WTC11 (cell line): ENCODE measurements around the gene EIF4B. TPM values are rescaled to one million over a fixed set of nuclear protein-coding genes. Genes with fewer than 3 reads are reported as not detected.

Source experiments
- ATAC-seq: fragments of 200-7000 bp; cut with Tn5 transposase; 2 replicates; pipeline ENCODE4 v1.10.0; 2021; ENCODE audit warnings: mild to moderate bottlenecking, moderate library complexity
- CTCF ChIA-PET: fragments of 300-600 bp; sonication (Branson Sonifier 250); formaldehyde crosslinking; loops from one replicate; lab custom pipeline; 2021; ENCODE audit warnings: antibody characterized with exemption; lab: Charles Lee
- POLR2A ChIA-PET: fragments of 350-600 bp; sonication (Branson Sonifier 250); formaldehyde crosslinking; loops from one replicate; lab custom pipeline; 2021; ENCODE audit warnings: antibody characterized with exemption; lab: Charles Lee
- DNase-seq: peaks from one replicate; pipeline ENCODE4 v3.0.0; 2021; ENCODE audit warnings: low spot score
- H3K27ac Mint-ChIP-seq: 2 replicates; pipeline ENCODE4 v1.8.0; 2021; ENCODE audit warnings: mixed read lengths
- H3K27me3 Mint-ChIP-seq: 2 replicates; pipeline ENCODE4 v1.8.0; 2021; ENCODE audit warnings: low read depth, mild to moderate bottlenecking, moderate library complexity, mixed read lengths
- H3K36me3 Mint-ChIP-seq: 2 replicates; pipeline ENCODE4 v1.8.0; 2021; ENCODE audit warnings: mixed read lengths
- H3K4me1 Mint-ChIP-seq: 2 replicates; pipeline ENCODE4 v1.8.0; 2022; ENCODE audit warnings: mixed read lengths
- H3K4me3 Mint-ChIP-seq: 2 replicates; pipeline ENCODE4 v1.8.0; 2021; ENCODE audit warnings: mild to moderate bottlenecking, moderate library complexity, mixed read lengths
- H3K9me3 Mint-ChIP-seq: 2 replicates; pipeline ENCODE4 v1.8.0; 2021; ENCODE audit warnings: mixed read lengths
- ARID4B ChIP-seq: sonication (generic); formaldehyde crosslinking; IDR thresholded peaks from 2 replicates; pipeline ENCODE4 v1.8.0; 2023; ENCODE audit warnings: missing genetic modification reagents, mild to moderate bottlenecking, borderline replicate concordance
- CREB1 ChIP-seq: sonication (generic); formaldehyde crosslinking; IDR thresholded peaks from 2 replicates; pipeline ENCODE4 v1.8.0; 2023; ENCODE audit warnings: mild to moderate bottlenecking, missing genetic modification reagents
- ELF4 ChIP-seq: sonication (generic); formaldehyde crosslinking; IDR thresholded peaks from 2 replicates; pipeline ENCODE4 v1.8.1; 2022; ENCODE audit warnings: low read depth, mild to moderate bottlenecking, moderate library complexity, missing genetic modification reagents
- EMX1 ChIP-seq: fragments of 250-450 bp; sonication (Bioruptor Pico); IDR thresholded peaks from 2 replicates; pipeline ENCODE4 v1.8.0; 2021; ENCODE audit warnings: mild to moderate bottlenecking
- FOXK1 ChIP-seq: sonication (generic); formaldehyde crosslinking; IDR thresholded peaks from 2 replicates; pipeline ENCODE4 v1.8.0; 2022; ENCODE audit warnings: mild to moderate bottlenecking, moderate library complexity, missing genetic modification reagents
- FOXP1 ChIP-seq: sonication (generic); formaldehyde crosslinking; IDR thresholded peaks from 2 replicates; pipeline ENCODE4 v1.8.0; 2022; ENCODE audit warnings: missing genetic modification reagents, mild to moderate bottlenecking, moderate library complexity, borderline replicate concordance
- GTF2I ChIP-seq: fragments of 250-450 bp; sonication (Bioruptor Pico); conservative IDR thresholded peaks from 2 replicates; pipeline ENCODE4 v1.4.0; 2021; ENCODE audit warnings: mild to moderate bottlenecking
- JAZF1 ChIP-seq: fragments of 250-450 bp; sonication (Bioruptor Pico); IDR thresholded peaks from 2 replicates; pipeline ENCODE4 v1.9.0; 2021; ENCODE audit warnings: moderate library complexity, mild to moderate bottlenecking, inconsistent platforms
- MAX ChIP-seq: sonication (generic); formaldehyde crosslinking; IDR thresholded peaks from 2 replicates; pipeline ENCODE4 v1.8.0; 2022; ENCODE audit warnings: mild to moderate bottlenecking, missing genetic modification reagents
- MLX ChIP-seq: sonication (generic); formaldehyde crosslinking; IDR thresholded peaks from 2 replicates; pipeline ENCODE4 v1.8.1; 2023; ENCODE audit warnings: mild to moderate bottlenecking, missing genetic modification reagents, moderate library complexity
- SMAD4 ChIP-seq: sonication (generic); formaldehyde crosslinking; IDR thresholded peaks from 2 replicates; pipeline ENCODE4 v1.8.0; 2022; ENCODE audit warnings: mild to moderate bottlenecking, missing genetic modification reagents
- SP1 ChIP-seq: sonication (generic); formaldehyde crosslinking; conservative IDR thresholded peaks from 2 replicates; pipeline ENCODE4 v1.8.1; 2022; ENCODE audit warnings: missing genetic modification reagents
- ZBTB21 ChIP-seq: sonication (generic); formaldehyde crosslinking; IDR thresholded peaks from 2 replicates; pipeline ENCODE4 v1.8.1; 2023; ENCODE audit warnings: mild to moderate bottlenecking, missing genetic modification reagents, borderline replicate concordance
- ZNF121 ChIP-seq: sonication (generic); formaldehyde crosslinking; IDR thresholded peaks from 2 replicates; pipeline ENCODE4 v1.8.0; 2023; ENCODE audit warnings: missing genetic modification reagents
- total RNA-seq: library from RNA; stranded (reverse); gene quantifications from 3 replicates; pipeline ENCODE4 v1.2.3, GENCODE V29; 2021
- TF ChIP-seq, protein P1 (sequence below): sonication (generic); formaldehyde crosslinking; IDR thresholded peaks from 2 replicates; pipeline ENCODE4 v1.8.1; 2022; ENCODE audit warnings: low read depth, mild to moderate bottlenecking, moderate library complexity, missing genetic modification reagents, borderline replicate concordance
- TF ChIP-seq, protein P2 (sequence below): sonication (generic); formaldehyde crosslinking; IDR thresholded peaks from 2 replicates; pipeline ENCODE4 v1.8.0; 2022; ENCODE audit warnings: missing genetic modification reagents
- TF ChIP-seq, protein P3 (sequence below): sonication (generic); formaldehyde crosslinking; conservative IDR thresholded peaks from 2 replicates; pipeline ENCODE4 v1.8.1; 2023; ENCODE audit warnings: mild to moderate bottlenecking, low read depth, missing genetic modification reagents, moderate library complexity

EIF4B gene
- total RNA-seq, 1 experiment from 2014 or later: 730 TPM

DNA sequence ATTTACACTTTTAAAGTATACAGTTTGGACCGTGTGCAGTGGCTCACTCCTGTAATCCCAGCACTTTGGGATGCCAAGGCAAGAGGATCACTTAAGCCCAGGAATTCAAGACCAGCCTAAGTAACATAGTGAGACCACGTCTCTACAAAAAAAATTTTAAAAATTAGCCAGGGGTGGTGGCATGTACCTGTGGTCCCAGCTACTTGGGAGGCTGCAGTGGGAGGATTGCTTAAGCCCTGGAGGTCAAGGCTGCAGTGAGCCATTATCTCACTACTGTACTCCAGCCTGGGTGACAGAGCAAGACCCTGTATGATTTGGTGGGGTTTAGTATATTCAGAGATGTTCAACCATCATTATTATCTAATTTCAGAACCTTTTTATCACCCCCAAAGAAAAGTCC, 4.7 kb downstream of the EIF4B start:
- Mint-ChIP-seq H3K27ac (0 out of 2 replicates have a peak overlapping the region, but pooled peaks have one; percentile 55), H3K4me3 (no peak overlapping the region), H3K36me3 (peaks cover 65% of the 10 kb centered on the region), H3K27me3 (no peaks in the 10 kb centered on the region), H3K9me3 (no peaks in the 10 kb centered on the region), H3K4me1 (peaks cover 43% of the 10 kb centered on the region)
- TF ChIP-seq EMX1 (0 out of 2 replicates have a peak, but pooled peaks have one; percentile 13), ZBTB21 (CRISPR knock-in tag) (no peak)
- CTCF ChIA-PET: interaction anchor here (0.8 kb wide), 1 partner anchor 30 kb away, joined by 3 read pairs; no protein-coding TSS in a partner anchor
- POLR2A ChIA-PET: no interaction called here
- DNase-seq (no peak), ATAC-seq (no peak)

- CTCF ChIA-PET: interaction anchor here (1.1 kb wide), 1 partner anchor 42 kb away, joined by 4 read pairs; no protein-coding TSS in a partner anchor
- peak overlapping the region; percentile 55 for H3K27ac Mint-ChIP-seq
- H3K4me1 Mint-ChIP-seq: peaks cover 43% of the 10 kb centered on the region
- no peak for TF ChIP-seq ELF4 (CRISPR knock-in tag)
- no peak for TF ChIP-seq CREB1 (CRISPR knock-in tag)
- TF ChIP-seq, protein P1, sequence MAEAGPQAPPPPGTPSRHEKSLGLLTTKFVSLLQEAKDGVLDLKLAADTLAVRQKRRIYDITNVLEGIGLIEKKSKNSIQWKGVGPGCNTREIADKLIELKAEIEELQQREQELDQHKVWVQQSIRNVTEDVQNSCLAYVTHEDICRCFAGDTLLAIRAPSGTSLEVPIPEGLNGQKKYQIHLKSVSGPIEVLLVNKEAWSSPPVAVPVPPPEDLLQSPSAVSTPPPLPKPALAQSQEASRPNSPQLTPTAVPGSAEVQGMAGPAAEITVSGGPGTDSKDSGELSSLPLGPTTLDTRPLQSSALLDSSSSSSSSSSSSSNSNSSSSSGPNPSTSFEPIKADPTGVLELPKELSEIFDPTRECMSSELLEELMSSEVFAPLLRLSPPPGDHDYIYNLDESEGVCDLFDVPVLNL (CRISPR knock-in tag): no peak
- TF ChIP-seq FOXK1 (CRISPR knock-in tag): no peak
- no peak for TF ChIP-seq SMAD4 (CRISPR knock-in tag)
- TF ChIP-seq, protein P2, sequence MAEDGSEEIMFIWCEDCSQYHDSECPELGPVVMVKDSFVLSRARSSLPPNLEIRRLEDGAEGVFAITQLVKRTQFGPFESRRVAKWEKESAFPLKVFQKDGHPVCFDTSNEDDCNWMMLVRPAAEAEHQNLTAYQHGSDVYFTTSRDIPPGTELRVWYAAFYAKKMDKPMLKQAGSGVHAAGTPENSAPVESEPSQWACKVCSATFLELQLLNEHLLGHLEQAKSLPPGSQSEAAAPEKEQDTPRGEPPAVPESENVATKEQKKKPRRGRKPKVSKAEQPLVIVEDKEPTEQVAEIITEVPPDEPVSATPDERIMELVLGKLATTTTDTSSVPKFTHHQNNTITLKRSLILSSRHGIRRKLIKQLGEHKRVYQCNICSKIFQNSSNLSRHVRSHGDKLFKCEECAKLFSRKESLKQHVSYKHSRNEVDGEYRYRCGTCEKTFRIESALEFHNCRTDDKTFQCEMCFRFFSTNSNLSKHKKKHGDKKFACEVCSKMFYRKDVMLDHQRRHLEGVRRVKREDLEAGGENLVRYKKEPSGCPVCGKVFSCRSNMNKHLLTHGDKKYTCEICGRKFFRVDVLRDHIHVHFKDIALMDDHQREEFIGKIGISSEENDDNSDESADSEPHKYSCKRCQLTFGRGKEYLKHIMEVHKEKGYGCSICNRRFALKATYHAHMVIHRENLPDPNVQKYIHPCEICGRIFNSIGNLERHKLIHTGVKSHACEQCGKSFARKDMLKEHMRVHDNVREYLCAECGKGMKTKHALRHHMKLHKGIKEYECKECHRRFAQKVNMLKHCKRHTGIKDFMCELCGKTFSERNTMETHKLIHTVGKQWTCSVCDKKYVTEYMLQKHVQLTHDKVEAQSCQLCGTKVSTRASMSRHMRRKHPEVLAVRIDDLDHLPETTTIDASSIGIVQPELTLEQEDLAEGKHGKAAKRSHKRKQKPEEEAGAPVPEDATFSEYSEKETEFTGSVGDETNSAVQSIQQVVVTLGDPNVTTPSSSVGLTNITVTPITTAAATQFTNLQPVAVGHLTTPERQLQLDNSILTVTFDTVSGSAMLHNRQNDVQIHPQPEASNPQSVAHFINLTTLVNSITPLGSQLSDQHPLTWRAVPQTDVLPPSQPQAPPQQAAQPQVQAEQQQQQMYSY: no peak
- no peak for TF ChIP-seq ZBTB21 (CRISPR knock-in tag)
- no peak for TF ChIP-seq MAX (CRISPR knock-in tag)
- TF ChIP-seq ZNF121: no peak
- TF ChIP-seq FOXP1 (CRISPR knock-in tag): no peak
- H3K36me3 Mint-ChIP-seq: peaks cover 69% of the 10 kb centered on the region
- H3K9me3 Mint-ChIP-seq: no peaks in the 10 kb centered on the region
- H3K4me3 Mint-ChIP-seq: no peak overlapping the region
- no peaks in the 10 kb centered on the region for H3K27me3 Mint-ChIP-seq
- POLR2A ChIA-PET: no interaction called here
- DNase-seq: no peak
- no peak for ATAC-seq
Observed at GRCh38 chr12:53011889-53012288, 5.6 kb downstream of the EIF4B start.

GRCh38 chr12:53012928-53013327, 6.7 kb downstream of the EIF4B start:
- H3K27me3 Mint-ChIP-seq: no peaks in the 10 kb centered on the region
- ATAC-seq (no peak), DNase-seq (no peak)
- ChIA-PET CTCF (no interaction called here), POLR2A (no interaction called here)
- H3K4me1 Mint-ChIP-seq: peaks cover 35% of the 10 kb centered on the region
- H3K36me3 Mint-ChIP-seq: peaks cover 73% of the 10 kb centered on the region
- H3K4me3 Mint-ChIP-seq: no peak overlapping the region
- TF ChIP-seq, protein P3, sequence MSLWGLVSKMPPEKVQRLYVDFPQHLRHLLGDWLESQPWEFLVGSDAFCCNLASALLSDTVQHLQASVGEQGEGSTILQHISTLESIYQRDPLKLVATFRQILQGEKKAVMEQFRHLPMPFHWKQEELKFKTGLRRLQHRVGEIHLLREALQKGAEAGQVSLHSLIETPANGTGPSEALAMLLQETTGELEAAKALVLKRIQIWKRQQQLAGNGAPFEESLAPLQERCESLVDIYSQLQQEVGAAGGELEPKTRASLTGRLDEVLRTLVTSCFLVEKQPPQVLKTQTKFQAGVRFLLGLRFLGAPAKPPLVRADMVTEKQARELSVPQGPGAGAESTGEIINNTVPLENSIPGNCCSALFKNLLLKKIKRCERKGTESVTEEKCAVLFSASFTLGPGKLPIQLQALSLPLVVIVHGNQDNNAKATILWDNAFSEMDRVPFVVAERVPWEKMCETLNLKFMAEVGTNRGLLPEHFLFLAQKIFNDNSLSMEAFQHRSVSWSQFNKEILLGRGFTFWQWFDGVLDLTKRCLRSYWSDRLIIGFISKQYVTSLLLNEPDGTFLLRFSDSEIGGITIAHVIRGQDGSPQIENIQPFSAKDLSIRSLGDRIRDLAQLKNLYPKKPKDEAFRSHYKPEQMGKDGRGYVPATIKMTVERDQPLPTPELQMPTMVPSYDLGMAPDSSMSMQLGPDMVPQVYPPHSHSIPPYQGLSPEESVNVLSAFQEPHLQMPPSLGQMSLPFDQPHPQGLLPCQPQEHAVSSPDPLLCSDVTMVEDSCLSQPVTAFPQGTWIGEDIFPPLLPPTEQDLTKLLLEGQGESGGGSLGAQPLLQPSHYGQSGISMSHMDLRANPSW (CRISPR knock-in tag): no peak
- no peak for TF ChIP-seq MLX (CRISPR knock-in tag)
- TF ChIP-seq ARID4B (CRISPR knock-in tag): no peak
- no peak for TF ChIP-seq JAZF1 (CRISPR knock-in tag)
- TF ChIP-seq GTF2I (CRISPR knock-in tag): no peak
- no peak for TF ChIP-seq SP1 (CRISPR knock-in tag)
- no peak overlapping the region for H3K27ac Mint-ChIP-seq
- H3K9me3 Mint-ChIP-seq: no peaks in the 10 kb centered on the region
